IMR-90 (cell line): ENCODE results near the gene IVNS1ABP. TPM values are rescaled to one million over a fixed set of nuclear protein-coding genes. Genes with fewer than 3 reads are reported as not detected.

Experiments
- ATAC-seq: fragments of 200-7000 bp; cut with Tn5 transposase; 2 replicates; pipeline ENCODE4 v1.9.1; 2020; ENCODE audit warnings: low read depth, mild to moderate bottlenecking, moderate library complexity
- BruUV-seq: library from RNA; stranded (reverse); fragments of 400-500 nt; replicated peaks from 2 replicates; lab custom pipeline; 2021; lab: Mats Ljungman, UMichigan
- CTCF ChIA-PET: fragments of 300-600 bp; formaldehyde crosslinking; extraction: SDS; loops from one replicate; lab custom pipeline; 2021; ENCODE audit warnings: antibody characterized with exemption; lab: Yijun Ruan, JAX
- POLR2A ChIA-PET: fragments of 300-600 bp; sonication (Branson Sonifier 250); formaldehyde crosslinking; loops from one replicate; lab custom pipeline; 2022; ENCODE audit warnings: antibody characterized with exemption; ENCODE audit not compliant: unreplicated experiment; lab: Charles Lee
- DNase-seq: peaks from one replicate; pipeline ENCODE4 v3.0.0; 2013
- H2AFZ ChIP-seq: replicated peaks from 2 replicates; pipeline ENCODE3; 2013; ENCODE audit warnings: low read length, mild to moderate bottlenecking; ENCODE audit not compliant: poor library complexity
- H2AK5ac ChIP-seq: 2 replicates; pipeline ENCODE4 v1.6.1; 2013; ENCODE audit warnings: low read depth, low read length, inconsistent platforms
- H2AK9ac ChIP-seq: replicated peaks from 2 replicates; pipeline ENCODE3; 2013; ENCODE audit warnings: mild to moderate bottlenecking, low read depth, low read length, moderate library complexity; ENCODE audit not compliant: poor library complexity
- H2BK120ac ChIP-seq: 2 replicates; pipeline ENCODE4 v1.6.1; 2013; ENCODE audit warnings: low read depth, low read length, inconsistent platforms
- H2BK15ac ChIP-seq: 3 replicates; pipeline ENCODE4 v1.6.1; 2013; ENCODE audit warnings: low read depth, low read length, inconsistent platforms
- H2BK20ac ChIP-seq: 2 replicates; pipeline ENCODE4 v1.6.1; 2013; ENCODE audit warnings: low read depth, mild to moderate bottlenecking, inconsistent platforms, low read length, moderate library complexity
- H2BK5ac ChIP-seq: 2 replicates; pipeline ENCODE4 v1.6.1; 2013; ENCODE audit warnings: mild to moderate bottlenecking, low read depth, low read length, inconsistent platforms; ENCODE audit not compliant: poor library complexity, severe bottlenecking
- H3K14ac ChIP-seq: replicated peaks from 2 replicates; pipeline ENCODE4 v1.6.1; 2013; ENCODE audit warnings: low read depth, low read length, inconsistent platforms
- H3K18ac ChIP-seq: 2 replicates; pipeline ENCODE4 v1.6.1; 2013; ENCODE audit warnings: low read depth, low read length, control low read depth
- H3K23ac ChIP-seq: 2 replicates; pipeline ENCODE4 v1.6.1; 2013; ENCODE audit warnings: low read depth, low read length, inconsistent platforms
- H3K27ac ChIP-seq: 2 replicates; pipeline ENCODE4 v1.5.1; 2013; ENCODE audit warnings: mild to moderate bottlenecking, control low read depth, low read length; ENCODE audit not compliant: insufficient read depth
- H3K27me3 ChIP-seq: 2 replicates; pipeline ENCODE4 v1.6.1; 2013; ENCODE audit warnings: low read length; ENCODE audit not compliant: control insufficient read depth, insufficient read depth
- H3K36me3 ChIP-seq: 2 replicates; pipeline ENCODE4 v1.6.1; 2013; ENCODE audit warnings: low read length, mixed read lengths; ENCODE audit not compliant: control insufficient read depth, insufficient read depth
- H3K4ac ChIP-seq: 2 replicates; pipeline ENCODE4 v1.6.1; 2013; ENCODE audit warnings: low read depth, low read length, inconsistent platforms
- H3K4me1 ChIP-seq: 2 replicates; pipeline ENCODE4 v1.6.1; 2013; ENCODE audit warnings: low read length, mixed read lengths; ENCODE audit not compliant: control insufficient read depth, insufficient read depth
- H3K4me2 ChIP-seq: 2 replicates; pipeline ENCODE4 v1.6.1; 2013; ENCODE audit warnings: low read depth, mild to moderate bottlenecking, control low read depth, low read length, moderate library complexity
- H3K4me3 ChIP-seq: 2 replicates; pipeline ENCODE4 v1.5.1; 2013; ENCODE audit warnings: low read depth, mild to moderate bottlenecking, control low read depth, low read length, moderate library complexity; ENCODE audit not compliant: insufficient read depth
- H3K56ac ChIP-seq: 2 replicates; pipeline ENCODE4 v1.6.1; 2013; ENCODE audit warnings: low read length, inconsistent platforms; ENCODE audit not compliant: insufficient read depth; ENCODE audit errors: extremely low read depth
- H3K79me1 ChIP-seq, 2 experiments: 2 replicates each; pipeline ENCODE4 v1.6.1; 2013; ENCODE audit warnings: low read length in 2 of 2, inconsistent platforms in 1 of 2, low read depth in 1 of 2
- H3K9ac ChIP-seq: 2 replicates; pipeline ENCODE4 v1.6.1; 2013; ENCODE audit warnings: low read depth, low read length, control low read depth
- H3K9me1 ChIP-seq: 2 replicates; pipeline ENCODE4 v1.6.1; 2013; ENCODE audit warnings: low read length, inconsistent platforms; ENCODE audit not compliant: insufficient read depth
- H3K9me3 ChIP-seq: 2 replicates; pipeline ENCODE4 v1.6.1; 2013; ENCODE audit warnings: low read length; ENCODE audit not compliant: control insufficient read depth, insufficient read depth
- H4K20me1 ChIP-seq: 2 replicates; pipeline ENCODE4 v1.6.1; 2013; ENCODE audit warnings: low read length, inconsistent platforms; ENCODE audit not compliant: insufficient read depth
- H4K5ac ChIP-seq: 2 replicates; pipeline ENCODE4 v1.6.1; 2013; ENCODE audit warnings: mild to moderate bottlenecking, low read depth, low read length, control low read depth
- H4K8ac ChIP-seq, 2 experiments: 2 replicates each; pipeline ENCODE4 v1.6.1; 2013; ENCODE audit warnings: low read depth in 2 of 2, low read length in 2 of 2, control low read depth in 1 of 2, inconsistent platforms in 1 of 2
- H4K91ac ChIP-seq: 2 replicates; pipeline ENCODE4 v1.6.1; 2013; ENCODE audit warnings: low read depth, low read length, inconsistent platforms; ENCODE audit not compliant: insufficient read depth
- BHLHE40 ChIP-seq: fragments of 150-350 bp; IDR thresholded peaks from 2 replicates; pipeline ENCODE4 v1.6.1; 2016; ENCODE audit warnings: mild to moderate bottlenecking, low read depth, low read length
- CEBPB ChIP-seq: IDR thresholded peaks from 2 replicates; pipeline ENCODE4 v1.6.1; 2012; ENCODE audit warnings: low read depth, low read length, improper control_type of control experiment
- CHD1 ChIP-seq: IDR thresholded peaks from 2 replicates; pipeline ENCODE4 v1.6.1; 2012; ENCODE audit warnings: low read depth, low read length, improper control_type of control experiment
- FOS ChIP-seq: fragments of 150-350 bp; IDR thresholded peaks from 2 replicates; pipeline ENCODE4 v1.6.1; 2016; ENCODE audit warnings: low read depth, low read length
- MAFK ChIP-seq: IDR thresholded peaks from 2 replicates; pipeline ENCODE4 v1.6.1; 2012; ENCODE audit warnings: low read depth, low read length, improper control_type of control experiment
- MAZ ChIP-seq: IDR thresholded peaks from 2 replicates; pipeline ENCODE4 v1.6.1; 2012; ENCODE audit warnings: low read depth, mild to moderate bottlenecking, low read length, improper control_type of control experiment, moderate library complexity, borderline replicate concordance
- MXI1 ChIP-seq: IDR thresholded peaks from 2 replicates; pipeline ENCODE4 v1.6.1; 2012; ENCODE audit warnings: low read depth, mild to moderate bottlenecking, low read length, moderate library complexity, borderline replicate concordance
- NFE2L2 ChIP-seq: fragments of 150-350 bp; IDR thresholded peaks from 2 replicates; pipeline ENCODE4 v1.6.1; 2016; ENCODE audit warnings: low read depth, mild to moderate bottlenecking, low read length
- POLR2A ChIP-seq: IDR thresholded peaks from 2 replicates; pipeline ENCODE4 v1.6.1; 2012; ENCODE audit warnings: mild to moderate bottlenecking, low read depth, low read length
- RAD21 ChIP-seq: IDR thresholded peaks from 2 replicates; pipeline ENCODE4 v1.6.1; 2012; ENCODE audit warnings: low read length, improper control_type of control experiment
- RCOR1 ChIP-seq: IDR thresholded peaks from 2 replicates; pipeline ENCODE4 v1.6.1; 2012; ENCODE audit warnings: mild to moderate bottlenecking, low read length, improper control_type of control experiment; ENCODE audit not compliant: insufficient replicate concordance
- RFX5 ChIP-seq: IDR thresholded peaks from 2 replicates; pipeline ENCODE4 v1.8.0; 2012; ENCODE audit warnings: low read depth, mild to moderate bottlenecking, low read length, moderate library complexity
- SMC3 ChIP-seq: fragments of 150-350 bp; IDR thresholded peaks from 2 replicates; pipeline ENCODE4 v1.6.1; 2016; ENCODE audit warnings: low read depth, mild to moderate bottlenecking, antibody characterized with exemption, low read length, moderate library complexity
- WGBS, 2 experiments: methylation state at CpG; one replicate each; pipeline versions ENCODE4 v1.1.5 to v1.1.7; 2013; ENCODE audit warnings: missing lambda C conversion rate in 2 of 2; ENCODE audit not compliant: insufficient read length in 1 of 2; ENCODE audit errors: extremely low coverage in 2 of 2; 5-methylcytosine and 5-hydroxymethylcytosine counted together
- dilution Hi-C: fragments of 300-500 bp; cut with HindIII; formaldehyde crosslinking; loops from one replicate; pipeline ENCODE4 v1.14.3; 2018; ENCODE audit warnings: low sequenced_read_pairs; ENCODE audit not compliant: unreplicated experiment
- in situ Hi-C: fragments of 300-500 bp; cut with MboI; formaldehyde crosslinking; loops from 3 replicates; pipeline ENCODE4 v1.14.3; 2019; ENCODE audit warnings: low sequenced_read_pairs, inconsistent platforms, mixed read lengths
- intact Hi-C: fragments of 100-400 bp; cut with micrococcal nuclease; formaldehyde crosslinking; loops from 2 replicates; pipeline ENCODE4 v1.10.0; 2022
- polyA plus RNA-seq, 3 experiments: library from polyadenylated mRNA; depleted of rRNA; stranded (reverse); fragments of >200 nt; gene quantifications; 2 replicates each; pipeline ENCODE4 v1.2.3, GENCODE V29; 2012; ENCODE audit warnings: low replicate concordance in 1 of 3
- total RNA-seq: library from RNA; depleted of rRNA; stranded (reverse); fragments of >200 nt; gene quantifications from 2 replicates; pipeline ENCODE4 v1.2.3, GENCODE V29; 2012
- TF ChIP-seq, protein P1 (sequence below): fragments of 150-350 bp; IDR thresholded peaks from 2 replicates; pipeline ENCODE4 v1.6.1; 2016; ENCODE audit warnings: low read depth, mild to moderate bottlenecking, low read length, moderate library complexity, borderline replicate concordance
- TF ChIP-seq, protein P2 (sequence below): conservative IDR thresholded peaks from 2 replicates; pipeline ENCODE4 v1.5.1; 2012; ENCODE audit warnings: mild to moderate bottlenecking, low read depth, low read length, improper control_type of control experiment
- TF ChIP-seq, protein P3 (sequence below): fragments of 150-350 bp; IDR thresholded peaks from 2 replicates; pipeline ENCODE4 v1.6.1; 2017; ENCODE audit warnings: mild to moderate bottlenecking, antibody characterized with exemption, low read length, low read depth

Gene IVNS1ABP
- total and polyA plus RNA-seq, 2 of the 4 experiments (the other 2 are of a cell fraction): 21.8 to 26.7 TPM

DNA sequence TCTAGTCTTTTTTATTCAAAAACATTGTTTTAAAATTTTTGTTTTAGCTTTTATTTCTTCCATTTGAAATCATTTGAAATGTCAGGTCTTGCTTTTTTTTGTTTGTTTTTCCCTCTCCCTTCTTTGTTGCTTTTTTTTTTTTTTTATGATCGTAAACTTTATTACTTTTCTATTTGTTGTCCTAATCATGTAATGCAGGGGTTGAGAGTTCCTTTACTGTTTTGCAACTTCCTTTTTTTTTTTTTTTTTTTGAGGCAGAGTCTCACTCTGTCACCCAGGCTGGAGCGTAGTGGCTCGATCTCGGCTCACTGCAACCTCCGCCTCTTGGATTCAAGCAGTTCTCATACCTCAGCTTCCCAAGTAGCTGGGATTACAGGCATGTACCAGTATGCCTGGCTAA, 24.8 kb downstream of the IVNS1ABP start:
- Histone ChIP-seq H3K36me3 (peaks cover 1% of the 10 kb centered on the region), H4K20me1 (no peaks in the 10 kb centered on the region), H3K9ac (no peak overlapping the region), H2BK20ac (no peak overlapping the region), H3K4me2 (no peak overlapping the region), H2BK15ac (no peak overlapping the region), H3K4me1 (no peaks in the 10 kb centered on the region), H3K23ac (no peak overlapping the region), H3K9me3 (no peaks in the 10 kb centered on the region), H2BK120ac (no peak overlapping the region), H3K4me3 (no peak overlapping the region), H2AFZ (no peak overlapping the region), H2BK5ac (no peak overlapping the region), H4K91ac (no peak overlapping the region), H3K9me1 (no peaks in the 10 kb centered on the region), H3K56ac (no peak overlapping the region), H3K27me3 (no peaks in the 10 kb centered on the region), H3K79me1 (no peaks in the 10 kb centered on the region), H2AK9ac (no peak overlapping the region), H3K27ac (no peak overlapping the region), H3K4ac (no peak overlapping the region), H3K18ac (no peak overlapping the region), H4K5ac (no peak overlapping the region), H3K14ac (no peak overlapping the region), H2AK5ac (no peak overlapping the region), H4K8ac (no peak overlapping the region)
- no peak for TF ChIP-seq CEBPB
- TF ChIP-seq RFX5: no peak
- no peak for TF ChIP-seq FOS
- TF ChIP-seq, protein P1, sequence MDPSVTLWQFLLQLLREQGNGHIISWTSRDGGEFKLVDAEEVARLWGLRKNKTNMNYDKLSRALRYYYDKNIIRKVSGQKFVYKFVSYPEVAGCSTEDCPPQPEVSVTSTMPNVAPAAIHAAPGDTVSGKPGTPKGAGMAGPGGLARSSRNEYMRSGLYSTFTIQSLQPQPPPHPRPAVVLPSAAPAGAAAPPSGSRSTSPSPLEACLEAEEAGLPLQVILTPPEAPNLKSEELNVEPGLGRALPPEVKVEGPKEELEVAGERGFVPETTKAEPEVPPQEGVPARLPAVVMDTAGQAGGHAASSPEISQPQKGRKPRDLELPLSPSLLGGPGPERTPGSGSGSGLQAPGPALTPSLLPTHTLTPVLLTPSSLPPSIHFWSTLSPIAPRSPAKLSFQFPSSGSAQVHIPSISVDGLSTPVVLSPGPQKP: no peak
- TF ChIP-seq, protein P2, sequence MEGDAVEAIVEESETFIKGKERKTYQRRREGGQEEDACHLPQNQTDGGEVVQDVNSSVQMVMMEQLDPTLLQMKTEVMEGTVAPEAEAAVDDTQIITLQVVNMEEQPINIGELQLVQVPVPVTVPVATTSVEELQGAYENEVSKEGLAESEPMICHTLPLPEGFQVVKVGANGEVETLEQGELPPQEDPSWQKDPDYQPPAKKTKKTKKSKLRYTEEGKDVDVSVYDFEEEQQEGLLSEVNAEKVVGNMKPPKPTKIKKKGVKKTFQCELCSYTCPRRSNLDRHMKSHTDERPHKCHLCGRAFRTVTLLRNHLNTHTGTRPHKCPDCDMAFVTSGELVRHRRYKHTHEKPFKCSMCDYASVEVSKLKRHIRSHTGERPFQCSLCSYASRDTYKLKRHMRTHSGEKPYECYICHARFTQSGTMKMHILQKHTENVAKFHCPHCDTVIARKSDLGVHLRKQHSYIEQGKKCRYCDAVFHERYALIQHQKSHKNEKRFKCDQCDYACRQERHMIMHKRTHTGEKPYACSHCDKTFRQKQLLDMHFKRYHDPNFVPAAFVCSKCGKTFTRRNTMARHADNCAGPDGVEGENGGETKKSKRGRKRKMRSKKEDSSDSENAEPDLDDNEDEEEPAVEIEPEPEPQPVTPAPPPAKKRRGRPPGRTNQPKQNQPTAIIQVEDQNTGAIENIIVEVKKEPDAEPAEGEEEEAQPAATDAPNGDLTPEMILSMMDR: no peak
- no peak for TF ChIP-seq RAD21
- no peak for TF ChIP-seq MAFK
- TF ChIP-seq RCOR1: no peak
- no peak for TF ChIP-seq CHD1
- TF ChIP-seq, protein P3, sequence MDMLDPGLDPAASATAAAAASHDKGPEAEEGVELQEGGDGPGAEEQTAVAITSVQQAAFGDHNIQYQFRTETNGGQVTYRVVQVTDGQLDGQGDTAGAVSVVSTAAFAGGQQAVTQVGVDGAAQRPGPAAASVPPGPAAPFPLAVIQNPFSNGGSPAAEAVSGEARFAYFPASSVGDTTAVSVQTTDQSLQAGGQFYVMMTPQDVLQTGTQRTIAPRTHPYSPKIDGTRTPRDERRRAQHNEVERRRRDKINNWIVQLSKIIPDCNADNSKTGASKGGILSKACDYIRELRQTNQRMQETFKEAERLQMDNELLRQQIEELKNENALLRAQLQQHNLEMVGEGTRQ: no peak
- no peak for TF ChIP-seq MAZ
- TF ChIP-seq NFE2L2: no peak
- no peak for TF ChIP-seq SMC3
- no peak for TF ChIP-seq MXI1
- TF ChIP-seq POLR2A: no peak
- no peak for TF ChIP-seq BHLHE40
- DNase-seq (no peak), ATAC-seq (no peak)
- intact Hi-C loops (no loop called here), dilution Hi-C loops (no loop called here), in situ Hi-C loops (no loop called here)
- BruUV-seq: no TSS peak
- WGBS, 2 experiments: no CpG with 5 or more reads among the region's 5 CpGs
- POLR2A ChIA-PET: interaction anchor here (0.6 kb wide), 1 partner anchor 14 kb away, joined by 9 read pairs; no protein-coding TSS in a partner anchor
- CTCF ChIA-PET: no interaction called here
